GM12892 (cell line): ENCODE results near the gene IL1RN.

Experiments used
- DNase-seq: peaks from one replicate; pipeline ENCODE4 v3.0.0; 2011; ENCODE audit not compliant: insufficient read length
- FAIRE-seq: peaks from 2 replicates; lab custom pipeline; 2011; peaks lifted over from hg19 to GRCh38; lab: Jason Lieb, UNC
- POLR2A ChIP-seq: IDR thresholded peaks from 2 replicates; pipeline ENCODE4 v1.6.1; 2011; ENCODE audit warnings: low read depth, low read length, control low read depth
- POLR2AphosphoS5 ChIP-seq: IDR thresholded peaks from 2 replicates; pipeline ENCODE4 v1.6.1; 2011; ENCODE audit warnings: low read depth, low read length, control low read depth
- TAF1 ChIP-seq: IDR thresholded peaks from 2 replicates; pipeline ENCODE4 v1.6.1; 2011; ENCODE audit warnings: low read depth, mild to moderate bottlenecking, control low read depth, low read length, borderline replicate concordance

The IL1RN gene

GRCh38 chr2:113149553-113150257 is 22.3 kb downstream of the IL1RN start:
- TF ChIP-seq POLR2A (no peak), TAF1 (no peak), POLR2AphosphoS5 (no peak)
- DNase-seq (no peak), FAIRE-seq (no peak)

GRCh38 chr2:113150258-113150601 is 22.8 kb downstream of the IL1RN start:
- TF ChIP-seq POLR2A (no peak), TAF1 (no peak), POLR2AphosphoS5 (no peak)
- no peak for FAIRE-seq
- DNase-seq = no peak

GRCh38 chr2:113155331-113155730 is 27.9 kb downstream of the IL1RN start:
- no peak for FAIRE-seq
- no peak for DNase-seq
- TF ChIP-seq POLR2A = no peak

DNA sequence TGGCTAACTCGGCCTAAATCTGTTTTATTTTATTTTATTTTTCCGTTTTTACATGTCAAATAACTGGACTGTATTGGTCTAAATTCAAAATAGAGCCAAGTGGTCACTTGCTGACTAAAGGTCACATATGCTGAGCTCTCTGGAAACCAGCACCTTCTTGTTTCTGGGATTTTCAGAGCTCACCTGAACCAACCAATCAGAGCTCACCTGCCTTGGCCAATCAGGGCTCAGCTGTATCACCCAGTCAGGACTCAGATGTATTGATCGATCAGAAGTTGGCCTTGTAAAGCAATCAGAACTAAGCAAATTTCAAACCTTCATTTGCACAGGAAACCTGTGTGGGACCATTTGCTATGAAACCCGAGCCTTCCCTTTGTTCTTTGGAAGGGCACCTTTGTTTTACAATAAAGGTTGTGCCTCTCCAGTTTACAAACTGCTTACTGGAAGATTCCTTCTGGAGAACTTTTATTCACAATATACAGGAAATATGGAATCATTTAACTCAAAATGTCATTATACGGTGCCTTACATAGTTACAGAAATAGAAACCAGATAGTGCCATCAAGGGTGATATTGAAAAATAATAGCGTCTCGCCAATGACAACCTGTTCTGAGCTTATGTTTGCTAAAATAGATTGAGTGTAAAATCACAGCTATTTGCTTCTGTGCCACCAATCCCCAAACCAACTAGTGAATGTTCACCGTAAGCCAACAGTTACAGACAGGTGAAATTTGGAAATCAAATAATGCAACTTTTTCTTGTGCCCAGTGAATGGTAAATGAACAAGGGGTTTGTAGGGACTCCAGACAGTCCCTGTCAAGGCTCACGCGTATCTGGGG is 29.1 kb downstream of the IL1RN start:
- DNase-seq = no peak
- peak; percentile 83 for FAIRE-seq
- TF ChIP-seq TAF1 = no peak

DNA sequence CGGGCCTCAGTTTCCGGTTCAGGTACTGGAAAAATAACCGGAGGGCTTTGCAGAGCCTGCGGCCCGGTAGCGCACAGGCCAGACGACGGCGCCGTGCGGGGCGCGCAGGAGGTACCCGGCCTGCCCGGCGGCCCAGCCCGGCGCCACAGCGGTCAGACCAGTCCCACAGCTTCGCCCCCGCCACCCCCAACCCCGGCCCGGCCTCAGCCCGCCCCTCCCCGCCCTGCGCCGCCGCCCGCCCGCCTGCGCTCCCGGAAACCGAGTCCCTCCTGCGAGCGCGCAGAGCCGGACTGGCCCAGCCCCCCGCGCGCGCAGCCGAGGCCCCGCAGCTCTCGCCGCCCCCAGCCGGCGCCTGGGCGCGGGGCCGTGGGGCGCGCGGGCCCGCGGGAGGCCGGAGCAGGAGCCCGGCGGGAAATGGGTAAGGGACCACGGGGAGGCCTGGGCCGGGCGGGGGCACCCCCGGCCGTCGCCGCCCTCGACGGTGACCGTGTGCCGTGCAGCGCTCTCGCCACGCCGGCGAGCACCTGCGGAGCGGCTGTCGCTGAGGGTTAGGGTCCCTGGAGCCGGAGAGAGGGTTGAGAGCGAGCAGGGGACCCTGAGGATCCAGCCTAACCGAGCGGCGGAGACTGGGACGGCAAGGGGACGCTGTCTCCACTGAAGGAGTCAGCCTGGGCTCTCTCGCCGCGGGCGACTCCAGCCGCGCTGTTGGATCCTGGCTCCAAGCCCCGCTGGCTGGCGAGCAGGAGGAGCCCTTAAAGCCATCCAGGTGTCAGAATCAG is 29.9 kb downstream of the IL1RN start:
- TF ChIP-seq POLR2AphosphoS5 = no peak
- TF ChIP-seq TAF1 = no peak
- TF ChIP-seq POLR2A = no peak
- FAIRE-seq (peak; percentile 58), DNase-seq (peak; percentile 58)

GRCh38 chr2:113157897-113158753 is 30.7 kb downstream of the IL1RN start:
- DNase-seq (no peak), FAIRE-seq (no peak)
- TF ChIP-seq POLR2A (no peak), TAF1 (no peak), POLR2AphosphoS5 (no peak)

DNA sequence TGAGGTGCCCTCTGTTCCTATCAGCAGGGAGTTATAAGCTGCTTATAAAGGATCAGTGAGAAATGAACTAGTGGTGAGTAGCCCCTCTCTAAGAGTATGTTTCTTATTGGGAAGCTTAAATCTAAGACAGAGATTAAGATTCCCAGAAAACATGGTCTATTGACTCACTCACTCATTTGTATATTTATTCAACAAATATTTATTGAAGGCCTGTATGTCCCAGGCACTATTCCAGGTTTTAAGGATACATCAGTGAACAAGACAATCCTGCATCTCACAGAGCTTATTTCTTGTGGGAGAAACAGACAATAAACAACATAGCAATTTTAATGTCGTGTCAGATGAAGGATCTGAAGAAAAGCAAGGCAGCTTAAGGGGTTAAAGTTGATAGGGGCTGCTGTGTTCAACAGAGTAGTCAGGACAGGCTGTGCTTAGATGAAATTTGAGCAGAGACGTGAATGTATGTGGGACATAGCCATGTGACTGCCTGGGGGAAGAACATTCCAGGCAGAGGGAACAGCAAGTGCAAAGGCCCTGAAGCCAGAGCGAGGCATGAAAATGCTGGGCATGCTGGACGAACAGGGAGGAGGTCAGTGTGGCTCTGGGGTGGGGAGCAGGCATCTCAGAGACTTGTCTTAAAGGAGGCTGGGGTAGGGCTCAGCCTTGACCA is 31.6 kb downstream of the IL1RN start:
- FAIRE-seq (no peak), DNase-seq (no peak)
- no peak for TF ChIP-seq POLR2AphosphoS5
- TF ChIP-seq TAF1 = no peak
- no peak for TF ChIP-seq POLR2A

DNA sequence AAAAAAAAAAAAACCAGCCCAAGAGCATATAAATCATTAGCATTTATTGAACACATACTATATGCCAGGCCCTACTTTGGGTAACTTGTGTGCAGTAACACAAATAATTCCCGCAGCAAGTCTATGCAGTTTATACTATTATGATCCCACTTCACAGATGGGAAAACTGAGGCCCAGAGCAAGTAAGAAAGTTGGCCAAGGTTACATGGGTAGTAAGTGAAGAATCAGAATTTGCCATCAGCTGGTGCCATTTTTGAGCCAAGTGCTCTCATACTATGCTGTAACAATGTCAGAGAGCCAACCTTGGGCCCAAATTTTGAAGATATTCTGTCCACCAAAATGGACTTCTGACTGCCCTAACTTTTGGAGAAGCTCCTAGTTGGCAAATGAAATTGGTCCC is 32.9 kb downstream of the IL1RN start:
- no peak for FAIRE-seq
- TF ChIP-seq POLR2A (no peak), POLR2AphosphoS5 (no peak), TAF1 (no peak)
- DNase-seq = no peak

GRCh38 chr2:113160962-113161361 is 33.6 kb downstream of the IL1RN start:
- DNase-seq (no peak), FAIRE-seq (no peak)
- TF ChIP-seq POLR2A (no peak), TAF1 (no peak), POLR2AphosphoS5 (no peak)

DNA sequence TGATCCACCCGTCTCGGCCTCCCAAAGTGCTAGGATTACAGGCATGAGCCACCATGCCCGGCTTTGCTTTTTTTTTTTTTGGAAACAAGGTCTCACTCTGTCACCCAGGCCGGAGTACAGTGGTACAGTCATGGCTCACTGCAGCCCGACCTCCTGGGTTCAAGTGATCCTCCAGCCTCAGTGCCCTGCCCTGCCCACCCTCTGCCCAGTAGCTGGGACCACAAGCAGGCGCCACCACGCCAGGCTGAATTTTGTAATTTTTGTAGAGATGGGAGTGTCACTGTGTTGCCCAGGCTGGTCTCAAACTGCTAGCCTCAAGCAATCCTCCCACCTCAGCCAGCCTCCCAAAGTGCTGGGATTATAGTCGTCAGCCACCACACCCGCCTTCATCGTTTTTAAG is 34.8 kb downstream of the IL1RN start:
- no peak for DNase-seq
- FAIRE-seq = no peak
- TF ChIP-seq POLR2AphosphoS5 (no peak), TAF1 (no peak), POLR2A (no peak)

DNA sequence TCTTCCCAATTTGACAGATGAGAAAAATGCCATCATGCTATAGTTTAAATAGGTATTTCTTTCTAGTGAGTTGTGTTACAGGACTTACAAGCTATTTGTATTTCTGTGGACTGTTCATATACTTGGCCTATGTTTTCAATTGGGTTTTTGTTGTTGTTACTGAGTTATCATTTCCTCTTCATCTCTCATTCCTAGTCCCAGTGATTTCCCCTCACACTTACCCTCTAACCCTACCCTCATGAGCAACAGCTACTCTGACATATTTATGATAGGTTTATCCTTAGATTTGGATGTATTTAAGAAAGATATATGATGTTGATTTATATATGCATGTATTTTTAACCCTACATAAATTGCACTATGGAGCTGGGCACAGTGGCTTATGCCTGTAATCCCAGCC is 35.5 kb downstream of the IL1RN start:
- no peak for TF ChIP-seq TAF1
- TF ChIP-seq POLR2AphosphoS5 = no peak
- TF ChIP-seq POLR2A = no peak
- DNase-seq (no peak), FAIRE-seq (no peak)
